HCT116 (cell line): ENCODE data around the gene FGGY.

Source experiments
- CTCF ChIP-seq, 3 experiments: fragments of 200-600 bp in 1 of 3; sonication (generic) in 1 of 3; IDR thresholded peaks in 2 of 3; conservative IDR thresholded peaks in 1 of 3; 2 replicates each; pipeline ENCODE4 v1.5.1; 2012 to 2017; ENCODE audit warnings: low read depth in 2 of 3, low read length in 2 of 3, antibody characterized with exemption in 1 of 3, borderline replicate concordance in 1 of 3, control low read depth in 1 of 3, mild to moderate bottlenecking in 1 of 3, mixed read lengths in 1 of 3, mixed run types in 1 of 3, moderate library complexity in 1 of 3; ENCODE audit not compliant: insufficient read depth in 1 of 3
- ELF1 ChIP-seq: IDR thresholded peaks from 2 replicates; pipeline ENCODE4 v1.6.1; 2012; ENCODE audit warnings: low read depth, borderline replicate concordance
- EZH2phosphoT487 ChIP-seq: fragments of 200-600 bp; IDR thresholded peaks from 2 replicates; pipeline ENCODE4 v1.6.1; 2018; ENCODE audit warnings: antibody characterized with exemption, borderline replicate concordance

GRCh38 chr1:59593798-59594790 lies 297.2 kb downstream of the FGGY start:
- TF ChIP-seq ELF1 (no peak), CTCF (IDR thresholded peaks at IDR 0.05 in 2 of 3, conservative IDR thresholded peaks at IDR 0.05 in 1 of 3; ENCODE audit: borderline replicate concordance in 1 of 3, insufficient read depth in 1 of 3, low read depth in 2 of 3, low read length in 2 of 3) (no peak), EZH2phosphoT487 (no peak)
